B cell (primary cell): ENCODE measurements around the gene TNFRSF6B. TPM values are rescaled to one million over a fixed set of nuclear protein-coding genes. Genes with fewer than 3 reads are reported as not detected.
A peak's percentile ranks its signal among the peaks of the same experiment; 100 is the strongest.

ENCODE experiments used
- ATAC-seq: fragments of 200-7000 bp; cut with Tn5 transposase; one replicate; pipeline ENCODE4 v1.10.0; 2021; ENCODE audit warnings: low read depth, mild to moderate bottlenecking, moderate number of reproducible peaks, moderate library complexity
- CTCF ChIA-PET: fragments of 350-600 bp; sonication (Branson Sonifier 250); formaldehyde crosslinking; loops from one replicate; lab custom pipeline; 2021; ENCODE audit warnings: antibody characterized with exemption, inconsistent platforms; lab: Charles Lee
- POLR2A ChIA-PET: fragments of 350-600 bp; sonication (Branson Sonifier 250); formaldehyde crosslinking; loops from one replicate; lab custom pipeline; 2021; ENCODE audit warnings: antibody characterized with exemption; lab: Charles Lee
- DNase-seq: peaks from one replicate; pipeline ENCODE4 v3.0.0; 2013
- H2AFZ ChIP-seq: 2 replicates; pipeline ENCODE4 v1.6.1; 2012; ENCODE audit warnings: mild to moderate bottlenecking, low read depth, low read length; ENCODE audit not compliant: insufficient read depth, poor library complexity, severe bottlenecking
- H3K27ac ChIP-seq, 2 donors: 1 replicate in 1 of 2; 2 replicates in 1 of 2; pipeline ENCODE4 v1.5.1; 2012 to 2013; ENCODE audit warnings: low read length in 2 of 2, mild to moderate bottlenecking in 2 of 2, moderate library complexity in 1 of 2
- H3K27me3 ChIP-seq, 4 experiments: fragments of 200-600 bp in 1 of 4; sonication (generic) in 1 of 4; replicated peaks in 1 of 4; 1 replicate in 2 of 4; 2 replicates in 2 of 4; pipeline versions ENCODE4 v1.6.1 to v1.7.0; 2013 to 2016; ENCODE audit warnings: low read length in 3 of 4, mild to moderate bottlenecking in 2 of 4, mixed read lengths in 1 of 4, moderate library complexity in 1 of 4; ENCODE audit not compliant: insufficient read depth in 4 of 4, control insufficient read depth in 3 of 4; ENCODE audit errors: control extremely low read depth in 1 of 4
- H3K36me3 ChIP-seq, 2 experiments: replicated peaks in 1 of 2; 1 replicate in 1 of 2; 2 replicates in 1 of 2; pipeline versions ENCODE4 v1.6.1 to v1.7.1; 2013; ENCODE audit warnings: low read length in 1 of 2; ENCODE audit not compliant: insufficient read depth in 2 of 2, control insufficient read depth in 1 of 2; ENCODE audit errors: control extremely low read depth in 1 of 2, extremely low read depth in 1 of 2
- H3K4me1 ChIP-seq, 2 donors: fragments of 200-600 bp in 1 of 2; sonication (generic) in 1 of 2; 1 replicate in 1 of 2; 2 replicates in 1 of 2; pipeline versions ENCODE4 v1.5.1 to v1.6.1; 2013 to 2017; ENCODE audit warnings: low read length in 2 of 2; ENCODE audit not compliant: control insufficient read depth in 2 of 2, insufficient read depth in 2 of 2
- H3K4me2 ChIP-seq: replicated peaks from 2 replicates; pipeline ENCODE3; 2012; ENCODE audit warnings: mild to moderate bottlenecking, low read depth, low read length; ENCODE audit not compliant: poor library complexity, severe bottlenecking
- H3K4me3 ChIP-seq, 5 experiments: fragments of 200-600 bp in 1 of 5; sonication (generic) in 1 of 5; 1 replicate in 3 of 5; 2 replicates in 2 of 5; pipeline versions ENCODE4 v1.5.1 to v1.7.0; 2011 to 2016; ENCODE audit warnings: low read length in 4 of 5, mild to moderate bottlenecking in 4 of 5, low read depth in 2 of 5, control low read depth in 1 of 5, moderate library complexity in 1 of 5; ENCODE audit not compliant: insufficient read depth in 1 of 5; ENCODE audit errors: control extremely low read depth in 1 of 5, extremely low read depth in 1 of 5
- H3K79me2 ChIP-seq: fragments of 200-600 bp; sonication (generic); one replicate; pipeline ENCODE4 v1.6.0; 2016; ENCODE audit warnings: low read length; ENCODE audit not compliant: control insufficient read depth, insufficient read depth
- H3K9ac ChIP-seq: fragments of 200-600 bp; sonication (generic); 2 replicates; pipeline ENCODE4 v1.6.1; 2017; ENCODE audit warnings: mild to moderate bottlenecking, low read length, moderate library complexity
- H3K9me3 ChIP-seq, 3 donors: one replicate each; pipeline versions ENCODE4 v1.6.1 to v1.7.1; 2013; ENCODE audit warnings: low read length in 2 of 3; ENCODE audit not compliant: control insufficient read depth in 2 of 3, insufficient read depth in 1 of 3; ENCODE audit errors: control extremely low read depth in 1 of 3
- H4K20me1 ChIP-seq: 2 replicates; pipeline ENCODE4 v1.6.0; 2012; ENCODE audit warnings: mild to moderate bottlenecking, low read length; ENCODE audit not compliant: insufficient read depth, control insufficient read depth, poor library complexity, severe bottlenecking
- H3K27ac Mint-ChIP-seq: one replicate; pipeline ENCODE4 v1.8.0; 2021; ENCODE audit warnings: mixed read lengths
- H3K27me3 Mint-ChIP-seq: one replicate; pipeline ENCODE4 v1.8.0; 2021; ENCODE audit warnings: mixed read lengths
- H3K4me1 Mint-ChIP-seq: one replicate; pipeline ENCODE4 v1.8.0; 2021; ENCODE audit warnings: mixed read lengths
- H3K4me3 Mint-ChIP-seq: one replicate; pipeline ENCODE4 v1.8.0; 2021; ENCODE audit warnings: mixed read lengths
- H3K9me3 Mint-ChIP-seq: one replicate; pipeline ENCODE4 v1.8.0; 2022; ENCODE audit warnings: mixed read lengths; ENCODE audit not compliant: insufficient read depth
- EZH2 ChIP-seq: IDR thresholded peaks from 2 replicates; pipeline ENCODE4 v1.6.1; 2012; ENCODE audit warnings: borderline replicate concordance, low read depth, mild to moderate bottlenecking, moderate library complexity, low read length; ENCODE audit not compliant: insufficient read depth, poor library complexity, severe bottlenecking
- WGBS: methylation state at CpG from one replicate; pipeline ENCODE4 v1.1.5; 2013; ENCODE audit warnings: missing lambda C conversion rate; ENCODE audit not compliant: insufficient coverage; 5-methylcytosine and 5-hydroxymethylcytosine counted together
- intact Hi-C: fragments of 100-400 bp; cut with micrococcal nuclease; formaldehyde crosslinking; loops from one replicate; pipeline ENCODE4 v1.10.0; 2022
- polyA plus RNA-seq: library from polyadenylated mRNA; depleted of rRNA; stranded (reverse); fragments of >200 nt; gene quantifications from 2 replicates; pipeline ENCODE4 v1.2.3, GENCODE V29; 2012
- total RNA-seq, 2 donors: library from RNA; stranded (reverse); fragments of 120-200 nt in 1 of 2; gene quantifications; 1 replicate in 1 of 2; 2 replicates in 1 of 2; pipeline versions ENCODE4 v1.2.3 to v1.2.4, GENCODE V29; 2013 to 2022
- TF ChIP-seq, protein P1 (sequence below): fragments of 200-600 bp; IDR thresholded peaks from one replicate; pipeline ENCODE4 v1.8.0; 2022; ENCODE audit warnings: antibody characterized with exemption, mild to moderate bottlenecking

TNFRSF6B gene
- total and polyA plus RNA-seq, 2 donors (not counting 1 experiment from before 2014, with no cell fraction given): 6.7 TPM; not detected in 1

DNA sequence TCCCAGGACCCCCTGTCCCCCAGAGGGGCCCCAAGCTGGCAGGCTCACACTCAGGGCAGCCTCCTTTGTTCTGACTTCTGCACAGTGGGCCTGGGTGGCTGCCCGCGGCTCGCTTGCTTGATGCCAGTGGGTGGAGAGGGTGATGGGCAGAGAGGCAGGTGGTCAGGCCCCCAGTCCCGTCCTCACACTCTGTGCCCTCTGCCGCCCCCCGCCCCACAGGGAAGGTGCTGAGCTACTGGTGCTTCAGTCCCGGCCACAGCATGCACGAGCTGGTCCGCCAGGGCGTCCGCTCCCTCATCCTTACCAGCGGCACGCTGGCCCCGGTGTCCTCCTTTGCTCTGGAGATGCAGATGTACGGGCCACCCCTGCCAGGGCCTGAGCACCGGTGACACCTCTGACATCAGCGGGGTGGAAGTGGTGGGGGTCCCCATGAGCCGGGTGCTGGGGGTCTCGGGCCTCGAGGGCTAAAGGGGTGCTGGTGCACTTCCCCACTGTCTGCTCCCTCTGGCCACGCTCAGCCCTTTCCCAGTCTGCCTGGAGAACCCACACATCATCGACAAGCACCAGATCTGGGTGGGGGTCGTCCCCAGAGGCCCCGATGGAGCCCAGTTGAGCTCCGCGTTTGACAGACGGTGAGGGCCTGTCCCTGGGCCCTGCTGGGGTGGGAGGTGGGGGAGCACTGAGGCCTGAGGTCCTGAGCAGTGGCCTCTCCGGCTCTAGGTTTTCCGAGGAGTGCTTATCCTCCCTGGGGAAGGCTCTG is 8.9 kb upstream of the TNFRSF6B start:
- H3K27me3 ChIP-seq: peaks cover 0 to 2% (median 0%) of the 10 kb centered on the region in 4 experiments
- 93% methylated on average over 29 of the region's 29 CpGs for WGBS
- peaks cover 0 to 14% of the 10 kb centered on the region in 2 donors for H3K4me1 ChIP-seq
- no peak overlapping the region for H3K27ac ChIP-seq
- intact Hi-C loops: no loop called here
- H3K9me3 ChIP-seq: no peaks in the 10 kb centered on the region
- TF ChIP-seq, protein P1, sequence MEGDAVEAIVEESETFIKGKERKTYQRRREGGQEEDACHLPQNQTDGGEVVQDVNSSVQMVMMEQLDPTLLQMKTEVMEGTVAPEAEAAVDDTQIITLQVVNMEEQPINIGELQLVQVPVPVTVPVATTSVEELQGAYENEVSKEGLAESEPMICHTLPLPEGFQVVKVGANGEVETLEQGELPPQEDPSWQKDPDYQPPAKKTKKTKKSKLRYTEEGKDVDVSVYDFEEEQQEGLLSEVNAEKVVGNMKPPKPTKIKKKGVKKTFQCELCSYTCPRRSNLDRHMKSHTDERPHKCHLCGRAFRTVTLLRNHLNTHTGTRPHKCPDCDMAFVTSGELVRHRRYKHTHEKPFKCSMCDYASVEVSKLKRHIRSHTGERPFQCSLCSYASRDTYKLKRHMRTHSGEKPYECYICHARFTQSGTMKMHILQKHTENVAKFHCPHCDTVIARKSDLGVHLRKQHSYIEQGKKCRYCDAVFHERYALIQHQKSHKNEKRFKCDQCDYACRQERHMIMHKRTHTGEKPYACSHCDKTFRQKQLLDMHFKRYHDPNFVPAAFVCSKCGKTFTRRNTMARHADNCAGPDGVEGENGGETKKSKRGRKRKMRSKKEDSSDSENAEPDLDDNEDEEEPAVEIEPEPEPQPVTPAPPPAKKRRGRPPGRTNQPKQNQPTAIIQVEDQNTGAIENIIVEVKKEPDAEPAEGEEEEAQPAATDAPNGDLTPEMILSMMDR: no peak
- TF ChIP-seq EZH2: no peak
- Mint-ChIP-seq H3K4me1 (peaks cover 3% of the 10 kb centered on the region), H3K4me3 (no peak overlapping the region), H3K27me3 (no peaks in the 10 kb centered on the region), H3K27ac (no peak overlapping the region), H3K9me3 (no peaks in the 10 kb centered on the region)
- peak overlapping the region; percentile 36 for H3K4me2 ChIP-seq
- H4K20me1 ChIP-seq: no peaks in the 10 kb centered on the region
- no peaks in the 10 kb centered on the region for H3K79me2 ChIP-seq
- ChIA-PET POLR2A (interaction anchor here (0.6 kb wide), 1 partner anchor 164 kb away, joined by 4 read pairs; no protein-coding TSS in a partner anchor), CTCF (no interaction called here)
- no peak overlapping the region for H3K4me3 ChIP-seq
- H2AFZ ChIP-seq: no peak overlapping the region
- no peak for DNase-seq
- H3K9ac ChIP-seq: no peak overlapping the region
- H3K36me3 ChIP-seq: no peaks in the 10 kb centered on the region
- no peak for ATAC-seq
